DMS 273 (cell line): ENCODE data around the gene LRRC26.

Experiments used
- DNase-seq: peaks from one replicate; lab custom pipeline; 2025; ENCODE audit not compliant: unreplicated experiment; lab: John Stamatoyannopoulos, UW

LRRC26 gene

GRCh38 chr9:137169896-137170358 is at the start of gene LRRC26:
Gene LRRC26, minus strand, starts transcription at chr9:137170051. Its CDS starts 108 bp downstream, at chr9:137169943.
- DNase-seq: peak; percentile 66

- DNase-seq: no peak
These were observed 49.0 kb upstream of the LRRC26 start for GRCh38 chr9:137218754-137219271.

GRCh38 chr9:137218212-137218753 is 48.4 kb upstream of the LRRC26 start:
- no peak for DNase-seq

GRCh38 chr9:137217276-137218211 is 47.7 kb upstream of the LRRC26 start:
- peak; percentile 84 for DNase-seq

GRCh38 chr9:137216188-137216965 is 46.5 kb upstream of the LRRC26 start:
- no peak for DNase-seq

GRCh38 chr9:137215196-137215986 is 45.5 kb upstream of the LRRC26 start:
- DNase-seq: no peak

- DNase-seq: no peak
These were observed 44.8 kb upstream of the LRRC26 start for GRCh38 chr9:137214620-137215019.

GRCh38 chr9:137213160-137214060 is 43.6 kb upstream of the LRRC26 start:
- no peak for DNase-seq

GRCh38 chr9:137212520-137212919 is 42.7 kb upstream of the LRRC26 start:
- peak; percentile 40 for DNase-seq

- no peak for DNase-seq
These were observed 41.7 kb upstream of the LRRC26 start for GRCh38 chr9:137211532-137211931.

- DNase-seq: no peak
These were observed 36.8 kb upstream of the LRRC26 start for GRCh38 chr9:137206602-137207001.

- DNase-seq: peak; percentile 95
These were observed 35.5 kb upstream of the LRRC26 start, which contains the start of the genes NDOR1 and TMEM203 for GRCh38 chr9:137205126-137206069. Gene NDOR1, plus strand, starts transcription at chr9:137205700. Its CDS starts 78 bp downstream, at chr9:137205778. Gene TMEM203, minus strand, starts transcription at chr9:137205648. Its CDS starts 234 bp downstream, at chr9:137205414.

GRCh38 chr9:137204731-137205125 is 34.9 kb upstream of the LRRC26 start:
- no peak for DNase-seq

GRCh38 chr9:137202966-137203365 is 33.1 kb upstream of the LRRC26 start:
- no peak for DNase-seq

- no peak for DNase-seq
These were observed 31.5 kb upstream of the LRRC26 start for GRCh38 chr9:137201205-137201868.

- peak; percentile 99 for DNase-seq
These were observed 30.7 kb upstream of the LRRC26 start, which contains the start of gene TPRN for GRCh38 chr9:137200311-137201204. Gene TPRN, minus strand, starts transcription at chr9:137200741. Its CDS starts 30 bp downstream, at chr9:137200711.
